ENCODE results near the gene VTA1. TPM values are rescaled to one million over a fixed set of nuclear protein-coding genes. Genes with fewer than 3 reads are reported as not detected.

VTA1 gene
- total and polyA plus RNA-seq, 2 of the 4 experiments (the other 2 are of a cell fraction) = 60.9 to 120 TPM

DNA sequence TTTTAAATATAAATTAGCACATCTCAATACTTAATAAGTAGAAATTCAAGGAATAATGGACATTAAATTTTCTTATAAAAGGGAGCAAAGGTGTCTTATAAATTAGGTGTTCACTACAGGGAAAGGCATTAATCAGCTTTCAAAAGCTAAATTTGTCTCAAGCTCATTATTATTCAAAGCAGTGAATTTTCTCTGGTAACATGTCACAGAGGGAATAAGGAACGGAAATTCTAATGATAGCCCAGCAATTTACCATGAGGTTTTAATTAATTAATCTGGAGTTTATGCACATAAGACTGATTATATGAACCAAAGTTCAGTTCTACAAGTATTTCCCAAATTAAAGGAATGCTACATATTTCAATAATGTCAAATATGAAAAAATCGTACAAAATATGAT lies 29.7 kb upstream of the VTA1 start:
- Histone ChIP-seq H2AK5ac (ENCODE audit: low read depth, low read length) (no peak overlapping the region), H4K5ac (ENCODE audit: low read depth, low read length) (no peak overlapping the region), H2BK15ac (ENCODE audit: low read depth, low read length) (no peak overlapping the region), H3K4me3 (ENCODE audit: insufficient read depth, low read depth, low read length) (no peak overlapping the region), H3K36me3 (ENCODE audit: control insufficient read depth, insufficient read depth, low read length) (no peaks in the 10 kb centered on the region), H3K4ac (ENCODE audit: low read depth, low read length) (no peak overlapping the region), H3K56ac (ENCODE audit: extremely low read depth, insufficient read depth, low read length) (no peak overlapping the region), H3K79me1 (ENCODE audit: low read depth in 1 of 2, low read length in 2 of 2) (no peaks in the 10 kb centered on the region), H3K27ac (ENCODE audit: insufficient read depth, low read length) (no peak overlapping the region), H3K9me1 (ENCODE audit: insufficient read depth, low read length) (no peaks in the 10 kb centered on the region), H4K91ac (ENCODE audit: insufficient read depth, low read depth, low read length) (no peak overlapping the region), H3K9ac (ENCODE audit: low read depth, low read length) (no peak overlapping the region), H3K18ac (ENCODE audit: low read depth, low read length) (no peak overlapping the region), H3K4me2 (ENCODE audit: low read depth, low read length) (no peak overlapping the region), H3K14ac (replicated peaks; ENCODE audit: low read depth, low read length) (no peak overlapping the region), H3K4me1 (ENCODE audit: control insufficient read depth, insufficient read depth, low read length) (no peaks in the 10 kb centered on the region), H3K9me3 (ENCODE audit: control insufficient read depth, insufficient read depth, low read length) (no peaks in the 10 kb centered on the region), H3K27me3 (ENCODE audit: control insufficient read depth, insufficient read depth, low read length) (no peaks in the 10 kb centered on the region), H2BK20ac (ENCODE audit: low read depth, low read length) (no peak overlapping the region), H2AK9ac (replicated peaks; ENCODE audit: low read depth, low read length, poor library complexity) (no peak overlapping the region), H4K20me1 (ENCODE audit: insufficient read depth, low read length) (no peaks in the 10 kb centered on the region), H3K23ac (ENCODE audit: low read depth, low read length) (no peak overlapping the region), H2BK120ac (ENCODE audit: low read depth, low read length) (no peak overlapping the region), H2BK5ac (ENCODE audit: low read depth, low read length, poor library complexity, severe bottlenecking) (no peak overlapping the region), H2AFZ (replicated peaks; ENCODE audit: low read length, poor library complexity) (no peak overlapping the region), H4K8ac (ENCODE audit: low read depth in 2 of 2, low read length in 2 of 2) (no peak overlapping the region)
- DNase-seq = no peak
- TF ChIP-seq FOS (IDR thresholded peaks at IDR 0.05; ENCODE audit: low read depth, low read length) = no peak
- TF ChIP-seq, protein P1, sequence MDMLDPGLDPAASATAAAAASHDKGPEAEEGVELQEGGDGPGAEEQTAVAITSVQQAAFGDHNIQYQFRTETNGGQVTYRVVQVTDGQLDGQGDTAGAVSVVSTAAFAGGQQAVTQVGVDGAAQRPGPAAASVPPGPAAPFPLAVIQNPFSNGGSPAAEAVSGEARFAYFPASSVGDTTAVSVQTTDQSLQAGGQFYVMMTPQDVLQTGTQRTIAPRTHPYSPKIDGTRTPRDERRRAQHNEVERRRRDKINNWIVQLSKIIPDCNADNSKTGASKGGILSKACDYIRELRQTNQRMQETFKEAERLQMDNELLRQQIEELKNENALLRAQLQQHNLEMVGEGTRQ (IDR thresholded peaks at IDR 0.05; ENCODE audit: low read depth, low read length) = no peak
- TF ChIP-seq SMC3 (IDR thresholded peaks at IDR 0.05; ENCODE audit: low read depth, low read length) = no peak
- TF ChIP-seq MAZ (IDR thresholded peaks at IDR 0.05; ENCODE audit: borderline replicate concordance, low read depth, low read length) = no peak
- TF ChIP-seq NFE2L2 (IDR thresholded peaks at IDR 0.05; ENCODE audit: low read depth, low read length) = no peak
- TF ChIP-seq, protein P2, sequence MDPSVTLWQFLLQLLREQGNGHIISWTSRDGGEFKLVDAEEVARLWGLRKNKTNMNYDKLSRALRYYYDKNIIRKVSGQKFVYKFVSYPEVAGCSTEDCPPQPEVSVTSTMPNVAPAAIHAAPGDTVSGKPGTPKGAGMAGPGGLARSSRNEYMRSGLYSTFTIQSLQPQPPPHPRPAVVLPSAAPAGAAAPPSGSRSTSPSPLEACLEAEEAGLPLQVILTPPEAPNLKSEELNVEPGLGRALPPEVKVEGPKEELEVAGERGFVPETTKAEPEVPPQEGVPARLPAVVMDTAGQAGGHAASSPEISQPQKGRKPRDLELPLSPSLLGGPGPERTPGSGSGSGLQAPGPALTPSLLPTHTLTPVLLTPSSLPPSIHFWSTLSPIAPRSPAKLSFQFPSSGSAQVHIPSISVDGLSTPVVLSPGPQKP (IDR thresholded peaks at IDR 0.05; ENCODE audit: borderline replicate concordance, low read depth, low read length) = no peak
- TF ChIP-seq RFX5 (IDR thresholded peaks at IDR 0.05; ENCODE audit: low read depth, low read length) = no peak
- no peak for TF ChIP-seq MAFK (IDR thresholded peaks at IDR 0.05; ENCODE audit: low read depth, low read length)
- TF ChIP-seq RAD21 (IDR thresholded peaks at IDR 0.05; ENCODE audit: low read length) = no peak
- TF ChIP-seq RCOR1 (IDR thresholded peaks at IDR 0.05; ENCODE audit: insufficient replicate concordance, low read length) = no peak
- TF ChIP-seq POLR2A (IDR thresholded peaks at IDR 0.05; ENCODE audit: low read depth, low read length) = no peak
- TF ChIP-seq CHD1 (IDR thresholded peaks at IDR 0.05; ENCODE audit: low read depth, low read length) = no peak
- TF ChIP-seq MXI1 (IDR thresholded peaks at IDR 0.05; ENCODE audit: borderline replicate concordance, low read depth, low read length) = no peak
- TF ChIP-seq, protein P3, sequence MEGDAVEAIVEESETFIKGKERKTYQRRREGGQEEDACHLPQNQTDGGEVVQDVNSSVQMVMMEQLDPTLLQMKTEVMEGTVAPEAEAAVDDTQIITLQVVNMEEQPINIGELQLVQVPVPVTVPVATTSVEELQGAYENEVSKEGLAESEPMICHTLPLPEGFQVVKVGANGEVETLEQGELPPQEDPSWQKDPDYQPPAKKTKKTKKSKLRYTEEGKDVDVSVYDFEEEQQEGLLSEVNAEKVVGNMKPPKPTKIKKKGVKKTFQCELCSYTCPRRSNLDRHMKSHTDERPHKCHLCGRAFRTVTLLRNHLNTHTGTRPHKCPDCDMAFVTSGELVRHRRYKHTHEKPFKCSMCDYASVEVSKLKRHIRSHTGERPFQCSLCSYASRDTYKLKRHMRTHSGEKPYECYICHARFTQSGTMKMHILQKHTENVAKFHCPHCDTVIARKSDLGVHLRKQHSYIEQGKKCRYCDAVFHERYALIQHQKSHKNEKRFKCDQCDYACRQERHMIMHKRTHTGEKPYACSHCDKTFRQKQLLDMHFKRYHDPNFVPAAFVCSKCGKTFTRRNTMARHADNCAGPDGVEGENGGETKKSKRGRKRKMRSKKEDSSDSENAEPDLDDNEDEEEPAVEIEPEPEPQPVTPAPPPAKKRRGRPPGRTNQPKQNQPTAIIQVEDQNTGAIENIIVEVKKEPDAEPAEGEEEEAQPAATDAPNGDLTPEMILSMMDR (conservative IDR thresholded peaks at IDR 0.05; ENCODE audit: low read depth, low read length) = no peak
- TF ChIP-seq CEBPB (IDR thresholded peaks at IDR 0.05; ENCODE audit: low read depth, low read length) = no peak
- CTCF ChIA-PET = interaction anchor here (0.6 kb wide), 1 partner anchor 128 kb away, joined by 3 read pairs; no protein-coding TSS in a partner anchor
- no TSS peak for BruUV-seq (replicated peaks)
- POLR2A ChIA-PET (ENCODE audit: unreplicated experiment) = no interaction called here
- intact Hi-C loops (cut with micrococcal nuclease) = no loop called here
- in situ Hi-C loops (cut with MboI; ENCODE audit: low sequenced_read_pairs) = loop anchor here (10.0 kb wide), 1 partner anchor 443 kb away; no protein-coding TSS in a partner anchor
- dilution Hi-C loops (cut with HindIII; ENCODE audit: low sequenced_read_pairs, unreplicated experiment) = no loop called here
- no peak for ATAC-seq (ENCODE audit: low read depth)
- no CpG with 5 or more reads among the region's 2 CpGs for WGBS, 2 experiments (ENCODE audit: extremely low coverage in 2 of 2, insufficient read length in 1 of 2)

All from IMR-90 (cell line).